Adrenal gland (tissue), 5 donors: Measurements from ENCODE around the gene SDK1.

Source experiments
- CTCF ChIP-seq, 6 experiments: fragments of 450-650 bp in 4 of 6; fragments of 200-600 bp in 2 of 6; sonication (generic) in 1 of 6; IDR thresholded peaks; 1 replicate in 5 of 6; 2 replicates in 1 of 6; pipeline versions ENCODE4 v1.5.1 to v1.8.0; 2016 to 2021; ENCODE audit warnings: antibody characterized with exemption in 6 of 6, mild to moderate bottlenecking in 2 of 6, moderate library complexity in 1 of 6
- POLR2A ChIP-seq, 2 donors: fragments of 450-650 bp; IDR thresholded peaks; one replicate each; pipeline ENCODE4 v1.6.1; 2017; ENCODE audit warnings: antibody characterized with exemption in 2 of 2, mild to moderate bottlenecking in 2 of 2, moderate library complexity in 1 of 2
- donor health status: DM: no; HTN: no; CAD: no.

DNA sequence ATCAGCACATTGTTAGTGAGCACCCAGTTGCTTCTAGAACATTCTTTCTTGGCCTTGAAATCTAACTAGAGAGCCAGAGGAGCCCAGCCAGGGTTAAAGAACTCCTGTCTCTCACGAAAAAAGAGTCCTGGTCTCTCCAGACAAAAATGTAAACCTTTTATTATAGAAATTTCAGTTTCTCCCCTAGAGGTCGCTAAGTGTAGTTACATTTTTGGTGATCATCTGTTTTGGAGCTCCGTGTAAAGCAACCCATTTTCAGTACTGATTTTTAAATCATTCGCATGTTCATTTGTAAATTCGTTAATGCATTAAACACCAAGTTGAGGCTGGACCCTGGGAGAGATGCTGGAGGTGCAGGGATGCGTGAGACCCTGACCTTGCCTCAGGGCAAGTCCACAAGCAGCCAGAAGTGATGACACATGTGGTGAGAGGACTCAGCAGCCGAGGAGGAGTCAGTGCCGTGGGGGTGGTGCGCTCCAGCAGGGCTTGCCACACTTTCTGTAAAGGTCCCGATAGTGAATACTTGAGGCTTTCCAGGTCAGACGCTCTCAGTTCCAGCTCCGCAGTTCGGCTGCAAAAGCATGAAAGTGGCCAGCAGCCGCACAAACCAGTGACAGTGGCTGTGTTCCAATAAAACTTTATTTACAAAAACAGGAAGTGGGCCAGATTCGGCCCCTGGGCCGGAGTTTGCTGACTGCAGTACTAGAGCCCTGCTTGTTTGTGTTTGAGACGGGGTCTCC lies 802.5 kb downstream of the SDK1 start:
- no peak for TF ChIP-seq POLR2A (IDR thresholded peaks at IDR 0.05)
- TF ChIP-seq CTCF (IDR thresholded peaks at IDR 0.05): peak in 1 of 6 experiments; percentile 7
